MG63 (cell line): ENCODE data around the gene NID2. TPM values are rescaled to one million over a fixed set of nuclear protein-coding genes. Genes with fewer than 3 reads are reported as not detected.

Source experiments
- DNase-seq: peaks from one replicate; pipeline ENCODE4 v3.0.0-alpha.2; 2020
- H3K27me3 ChIP-seq: fragments of 250-450 bp; sonication (Bioruptor Pico); 2 replicates; pipeline ENCODE4 v1.5.1; 2020; ENCODE audit warnings: mild to moderate bottlenecking, moderate library complexity
- H3K36me3 ChIP-seq: fragments of 250-450 bp; sonication (Bioruptor Pico); 2 replicates; pipeline ENCODE4 v1.5.1; 2020; ENCODE audit warnings: mild to moderate bottlenecking, moderate library complexity
- H3K4me3 ChIP-seq: fragments of 250-450 bp; sonication (Bioruptor Pico); 2 replicates; pipeline ENCODE4 v1.5.1; 2020; ENCODE audit warnings: mild to moderate bottlenecking, moderate library complexity
- H3K9me3 ChIP-seq: fragments of 250-450 bp; sonication (Bioruptor Pico); 2 replicates; pipeline ENCODE4 v1.5.1; 2020; ENCODE audit warnings: mild to moderate bottlenecking, moderate library complexity
- total RNA-seq: library from RNA; depleted of rRNA; stranded (reverse); fragments of >200 nt; shearing (Covaris generic); gene quantifications from 2 replicates; pipeline ENCODE4 v1.2.3, GENCODE V29; 2014; ENCODE audit warnings: low replicate concordance

Gene NID2
- total RNA-seq, 1 experiment from 2014 or later: 2.3 TPM

GRCh38 chr14:52067873-52068614, 815 bp downstream of the NID2 start:
- no peaks in the 10 kb centered on the region for H3K36me3 ChIP-seq
- peak overlapping the region; percentile 52 for H3K4me3 ChIP-seq
- DNase-seq: no peak

GRCh38 chr14:52064174-52064573, 4.7 kb downstream of the NID2 start:
- Histone ChIP-seq H3K36me3 (no peaks in the 10 kb centered on the region), H3K9me3 (no peaks in the 10 kb centered on the region), H3K4me3 (no peak overlapping the region), H3K27me3 (no peaks in the 10 kb centered on the region)
- DNase-seq: no peak

More at GRCh38 chr14:52067873-52068614, 815 bp downstream of the NID2 start:
- no peaks in the 10 kb centered on the region for H3K9me3 ChIP-seq
- no peaks in the 10 kb centered on the region for H3K27me3 ChIP-seq

GRCh38 chr14:52063052-52063462, 5.8 kb downstream of the NID2 start:
- no peak for DNase-seq
- Histone ChIP-seq H3K36me3 (no peaks in the 10 kb centered on the region), H3K9me3 (no peaks in the 10 kb centered on the region), H3K4me3 (no peak overlapping the region), H3K27me3 (no peaks in the 10 kb centered on the region)

GRCh38 chr14:52061890-52062289, 7.0 kb downstream of the NID2 start:
- no peak for DNase-seq
- Histone ChIP-seq H3K36me3 (no peaks in the 10 kb centered on the region), H3K27me3 (no peaks in the 10 kb centered on the region), H3K4me3 (no peak overlapping the region), H3K9me3 (no peaks in the 10 kb centered on the region)

GRCh38 chr14:52061390-52061789, 7.5 kb downstream of the NID2 start:
- H3K4me3 ChIP-seq: no peak overlapping the region
- H3K27me3 ChIP-seq: no peaks in the 10 kb centered on the region
- no peak for DNase-seq
- H3K9me3 ChIP-seq: no peaks in the 10 kb centered on the region
- H3K36me3 ChIP-seq: no peaks in the 10 kb centered on the region

- Histone ChIP-seq H3K9me3 (no peaks in the 10 kb centered on the region), H3K27me3 (no peaks in the 10 kb centered on the region), H3K36me3 (no peaks in the 10 kb centered on the region), H3K4me3 (no peak overlapping the region)
- DNase-seq: no peak
Observed at GRCh38 chr14:52060080-52060479, 8.8 kb downstream of the NID2 start.

GRCh38 chr14:52059649-52060048, 9.2 kb downstream of the NID2 start:
- no peak for DNase-seq
- no peaks in the 10 kb centered on the region for H3K27me3 ChIP-seq
- H3K4me3 ChIP-seq: no peak overlapping the region

GRCh38 chr14:52058341-52058740, 10.5 kb downstream of the NID2 start:
- no peaks in the 10 kb centered on the region for H3K9me3 ChIP-seq
- no peak for DNase-seq
- no peak overlapping the region for H3K4me3 ChIP-seq
- H3K36me3 ChIP-seq: no peaks in the 10 kb centered on the region
- no peaks in the 10 kb centered on the region for H3K27me3 ChIP-seq

More at GRCh38 chr14:52059649-52060048, 9.2 kb downstream of the NID2 start:
- Histone ChIP-seq H3K36me3 (no peaks in the 10 kb centered on the region), H3K9me3 (no peaks in the 10 kb centered on the region)

GRCh38 chr14:52055167-52055566, 13.7 kb downstream of the NID2 start:
- no peak for DNase-seq
- Histone ChIP-seq H3K4me3 (no peak overlapping the region), H3K27me3 (no peaks in the 10 kb centered on the region), H3K36me3 (no peaks in the 10 kb centered on the region), H3K9me3 (no peaks in the 10 kb centered on the region)

- Histone ChIP-seq H3K27me3 (no peaks in the 10 kb centered on the region), H3K9me3 (no peaks in the 10 kb centered on the region), H3K36me3 (no peaks in the 10 kb centered on the region), H3K4me3 (no peak overlapping the region)
- no peak for DNase-seq
Observed at GRCh38 chr14:52054678-52055077, 14.2 kb downstream of the NID2 start.

- H3K36me3 ChIP-seq: no peaks in the 10 kb centered on the region
- no peaks in the 10 kb centered on the region for H3K9me3 ChIP-seq
- no peaks in the 10 kb centered on the region for H3K27me3 ChIP-seq
- DNase-seq: no peak
- no peak overlapping the region for H3K4me3 ChIP-seq
Observed at GRCh38 chr14:52053044-52053443, 15.8 kb downstream of the NID2 start.

- H3K36me3 ChIP-seq: no peaks in the 10 kb centered on the region
- no peaks in the 10 kb centered on the region for H3K9me3 ChIP-seq
- H3K4me3 ChIP-seq: no peak overlapping the region
- DNase-seq: no peak
- no peaks in the 10 kb centered on the region for H3K27me3 ChIP-seq
Observed at GRCh38 chr14:52052288-52052943, 16.4 kb downstream of the NID2 start.

GRCh38 chr14:52051871-52052270, 17.0 kb downstream of the NID2 start:
- no peaks in the 10 kb centered on the region for H3K9me3 ChIP-seq
- no peaks in the 10 kb centered on the region for H3K36me3 ChIP-seq
- no peak for DNase-seq
- H3K4me3 ChIP-seq: no peak overlapping the region
- no peaks in the 10 kb centered on the region for H3K27me3 ChIP-seq

GRCh38 chr14:52051251-52051650, 17.6 kb downstream of the NID2 start:
- Histone ChIP-seq H3K9me3 (no peaks in the 10 kb centered on the region), H3K27me3 (no peaks in the 10 kb centered on the region), H3K36me3 (no peaks in the 10 kb centered on the region), H3K4me3 (no peak overlapping the region)
- no peak for DNase-seq

- no peaks in the 10 kb centered on the region for H3K27me3 ChIP-seq
- H3K4me3 ChIP-seq: no peak overlapping the region
- DNase-seq: no peak
- H3K9me3 ChIP-seq: peaks cover under 1% of the 10 kb centered on the region; the same call in 1 of the 2 replicates
- H3K36me3 ChIP-seq: no peaks in the 10 kb centered on the region
Observed at GRCh38 chr14:52049721-52050588, 18.9 kb downstream of the NID2 start.

- DNase-seq: no peak
Observed at GRCh38 chr14:52049271-52049670, 19.6 kb downstream of the NID2 start.

GRCh38 chr14:52048641-52049204, 20.1 kb downstream of the NID2 start:
- DNase-seq: peak; percentile 95
- Histone ChIP-seq H3K9me3 (peaks cover 2% of the 10 kb centered on the region; the same call in 1 of the 2 replicates), H3K36me3 (no peaks in the 10 kb centered on the region), H3K4me3 (no peak overlapping the region), H3K27me3 (no peaks in the 10 kb centered on the region)

More at GRCh38 chr14:52049271-52049670, 19.6 kb downstream of the NID2 start:
- Histone ChIP-seq H3K9me3 (peaks cover 2% of the 10 kb centered on the region; the same call in 1 of the 2 replicates), H3K36me3 (no peaks in the 10 kb centered on the region), H3K27me3 (no peaks in the 10 kb centered on the region), H3K4me3 (no peak overlapping the region)
